Progenitor cell of endocrine pancreas (in vitro differentiated cells): Measurements from ENCODE around the gene WDR11. TPM values are rescaled to one million over a fixed set of nuclear protein-coding genes. Genes with fewer than 3 reads are reported as not detected.

Experiments used
- DNase-seq: peaks from one replicate; pipeline ENCODE4 v3.0.0; 2021; ENCODE audit warnings: low spot score; ENCODE audit not compliant: unreplicated experiment
- H3K27ac Mint-ChIP-seq: 2 replicates; pipeline ENCODE4 v1.8.0; 2021; ENCODE audit warnings: mild to moderate bottlenecking, moderate library complexity, mixed read lengths
- H3K27me3 Mint-ChIP-seq: 2 replicates; pipeline ENCODE4 v1.8.0; 2021; ENCODE audit warnings: mixed read lengths
- H3K36me3 Mint-ChIP-seq: 2 replicates; pipeline ENCODE4 v1.8.0; 2022; ENCODE audit warnings: mixed read lengths; ENCODE audit not compliant: insufficient read depth
- H3K4me1 Mint-ChIP-seq: 2 replicates; pipeline ENCODE4 v1.8.0; 2021; ENCODE audit warnings: low read depth, mixed read lengths
- H3K4me3 Mint-ChIP-seq: 2 replicates; pipeline ENCODE4 v1.8.0; 2021; ENCODE audit warnings: low read depth, mild to moderate bottlenecking, moderate library complexity, mixed read lengths
- H3K9me3 Mint-ChIP-seq: 2 replicates; pipeline ENCODE4 v1.8.0; 2021; ENCODE audit warnings: low read depth, mixed read lengths
- CTCF ChIP-seq: fragments of 200-600 bp; sonication (generic); IDR thresholded peaks from one replicate; pipeline ENCODE4 v1.5.0; 2021; ENCODE audit warnings: antibody characterized with exemption, mild to moderate bottlenecking; ENCODE audit not compliant: unreplicated experiment
- total RNA-seq: library from RNA; stranded (reverse); gene quantifications from 2 replicates; pipeline ENCODE4 v1.2.1, GENCODE V29; 2021

The WDR11 gene
- total RNA-seq, 1 donor from 2014 or later, result 66.1 TPM

- Mint-ChIP-seq H3K27me3 (no peaks in the 10 kb centered on the region), H3K4me3 (no peak overlapping the region), H3K4me1 (peaks cover 21% of the 10 kb centered on the region), H3K9me3 (peaks cover 6% of the 10 kb centered on the region), H3K36me3 (peaks cover 26% of the 10 kb centered on the region), H3K27ac (no peak overlapping the region)
- TF ChIP-seq CTCF, result no peak
- DNase-seq, result no peak
These were observed 3.2 kb downstream of the WDR11 start for GRCh38 chr10:120854388-120854787.

GRCh38 chr10:120861178-120861855, 10.2 kb downstream of the WDR11 start:
- DNase-seq, result no peak
- Mint-ChIP-seq H3K4me3 (no peak overlapping the region), H3K27me3 (no peaks in the 10 kb centered on the region), H3K36me3 (peaks cover 15% of the 10 kb centered on the region), H3K9me3 (no peaks in the 10 kb centered on the region), H3K27ac (no peak overlapping the region), H3K4me1 (no peaks in the 10 kb centered on the region)
- no peak for TF ChIP-seq CTCF

- H3K4me3 Mint-ChIP-seq, result no peak overlapping the region
- no peaks in the 10 kb centered on the region for H3K27me3 Mint-ChIP-seq
- no peak for DNase-seq
- H3K4me1 Mint-ChIP-seq, result no peaks in the 10 kb centered on the region
- H3K27ac Mint-ChIP-seq, result no peak overlapping the region
- H3K36me3 Mint-ChIP-seq, result peaks cover 22% of the 10 kb centered on the region
- no peak for TF ChIP-seq CTCF
- H3K9me3 Mint-ChIP-seq, result peaks cover 5% of the 10 kb centered on the region
These were observed 22.6 kb downstream of the WDR11 start for GRCh38 chr10:120873741-120874140.

GRCh38 chr10:120883071-120883470, 31.9 kb downstream of the WDR11 start:
- Mint-ChIP-seq H3K27me3 (no peaks in the 10 kb centered on the region), H3K9me3 (no peaks in the 10 kb centered on the region), H3K4me3 (no peak overlapping the region), H3K27ac (no peak overlapping the region), H3K4me1 (no peaks in the 10 kb centered on the region), H3K36me3 (peaks cover 13% of the 10 kb centered on the region)
- DNase-seq, result no peak
- no peak for TF ChIP-seq CTCF

GRCh38 chr10:120887482-120887881, 36.3 kb downstream of the WDR11 start:
- no peak for DNase-seq
- Mint-ChIP-seq H3K27ac (no peak overlapping the region), H3K9me3 (no peaks in the 10 kb centered on the region), H3K36me3 (peaks cover 22% of the 10 kb centered on the region), H3K27me3 (no peaks in the 10 kb centered on the region), H3K4me1 (no peaks in the 10 kb centered on the region), H3K4me3 (no peak overlapping the region)
- TF ChIP-seq CTCF, result no peak
